HG03097 (cell line): ENCODE measurements around the gene RTBDN.

Experiments
- ATAC-seq: cut with Tn5 transposase; IDR thresholded peaks from one replicate; pipeline ENCODE4 v1.9.1; 2021; ENCODE audit not compliant: unreplicated experiment, low FRiP score

Gene RTBDN

GRCh38 chr19:12783291-12783848 is 51.0 kb downstream of the RTBDN start:
- ATAC-seq, result no peak

- no peak for ATAC-seq
Observed at GRCh38 chr19:12782424-12783290, 51.7 kb downstream of the RTBDN start.

- no peak for ATAC-seq
Observed at GRCh38 chr19:12782174-12782423, 52.3 kb downstream of the RTBDN start.

GRCh38 chr19:12779162-12779993 is 55.0 kb downstream of the RTBDN start:
- ATAC-seq, result no peak

- no peak for ATAC-seq
Observed at GRCh38 chr19:12778905-12779161, 55.5 kb downstream of the RTBDN start.

GRCh38 chr19:12778017-12778904 is 56.1 kb downstream of the RTBDN start:
- ATAC-seq, result no peak

- ATAC-seq, result peak; percentile 37
Observed at GRCh38 chr19:12777217-12778016, 57.0 kb downstream of the RTBDN start.
